Endodermal cell (in vitro differentiated cells): ENCODE data around the gene ANO5. TPM values are rescaled to one million over a fixed set of nuclear protein-coding genes. Genes with fewer than 3 reads are reported as not detected.

Source experiments
- DNase-seq: peaks from one replicate; pipeline ENCODE4 v3.0.0-alpha.2; 2017
- H3K27ac ChIP-seq: 2 replicates; pipeline ENCODE4 v1.5.1; 2013; ENCODE audit warnings: mild to moderate bottlenecking, low read depth, low read length, moderate library complexity
- H3K27me3 ChIP-seq: 2 replicates; pipeline ENCODE4 v1.6.1; 2013; ENCODE audit warnings: mild to moderate bottlenecking, low read length, moderate library complexity; ENCODE audit not compliant: insufficient read depth, control insufficient read depth, poor library complexity, severe bottlenecking
- H3K36me3 ChIP-seq: 2 replicates; pipeline ENCODE4 v1.7.0; 2013; ENCODE audit warnings: mild to moderate bottlenecking, low read length, moderate library complexity; ENCODE audit not compliant: control insufficient read depth, insufficient read depth
- H3K4me1 ChIP-seq: one replicate; pipeline ENCODE4 v1.7.0; 2013; ENCODE audit warnings: low read length; ENCODE audit not compliant: control insufficient read depth, insufficient read depth
- H3K4me3 ChIP-seq: 2 replicates; pipeline ENCODE4 v1.5.1; 2013; ENCODE audit warnings: mild to moderate bottlenecking, low read length, moderate library complexity
- H3K9ac ChIP-seq: 2 replicates; pipeline ENCODE4 v1.6.1; 2013; ENCODE audit warnings: mild to moderate bottlenecking, low read length, moderate library complexity; ENCODE audit not compliant: poor library complexity, severe bottlenecking; ENCODE audit errors: extremely low read depth
- H3K9me3 ChIP-seq: 2 replicates; pipeline ENCODE4 v1.6.1; 2013; ENCODE audit warnings: mild to moderate bottlenecking, low read length, moderate library complexity; ENCODE audit not compliant: control insufficient read depth
- H3K27ac Mint-ChIP-seq: 2 replicates; pipeline ENCODE4 v1.8.0; 2020; ENCODE audit warnings: mixed read lengths
- H3K27me3 Mint-ChIP-seq: 2 replicates; pipeline ENCODE4 v1.8.0; 2021; ENCODE audit warnings: mild to moderate bottlenecking, mixed read lengths; ENCODE audit not compliant: insufficient read depth
- H3K36me3 Mint-ChIP-seq: 2 replicates; pipeline ENCODE4 v1.8.0; 2020; ENCODE audit warnings: low read depth, mixed read lengths
- H3K4me1 Mint-ChIP-seq: 2 replicates; pipeline ENCODE4 v1.8.0; 2020; ENCODE audit warnings: mixed read lengths
- H3K4me3 Mint-ChIP-seq: 2 replicates; pipeline ENCODE4 v1.8.0; 2020; ENCODE audit warnings: mild to moderate bottlenecking, moderate library complexity, mixed read lengths
- H3K9me3 Mint-ChIP-seq: 2 replicates; pipeline ENCODE4 v1.8.0; 2020; ENCODE audit warnings: mild to moderate bottlenecking, mixed read lengths
- WGBS, 2 experiments: methylation state at CpG; one replicate each; pipeline versions ENCODE4 v1.1.5 to v1.1.7; 2013; ENCODE audit warnings: missing lambda C conversion rate in 2 of 2, mixed read lengths in 1 of 2; ENCODE audit not compliant: insufficient coverage in 1 of 2, insufficient read length in 1 of 2; 5-methylcytosine and 5-hydroxymethylcytosine counted together
- total RNA-seq, 2 donors: library from RNA; stranded (reverse); fragmentation: NEBNext Ultra II Directional in 1 of 2; extraction: Animal tissue kit (Norgen Biotek cat#: 25700) in 1 of 2; gene quantifications; 2 replicates in 1 of 2; 3 replicates in 1 of 2; pipeline ENCODE4 v1.2.1, GENCODE V29; 2021
- TF ChIP-seq, protein P1 (sequence below): fragments of 200-600 bp; sonication (generic); conservative IDR thresholded peaks from 2 replicates; pipeline ENCODE4 v1.5.0; 2021; ENCODE audit warnings: antibody characterized with exemption, mild to moderate bottlenecking

Gene ANO5
- total RNA-seq, 2 donors from 2014 or later = 6.2 to 8.9 TPM

GRCh38 chr11:22199243-22199642, 6.4 kb downstream of the ANO5 start:
- no peaks in the 10 kb centered on the region for H3K9me3 Mint-ChIP-seq
- Histone ChIP-seq H3K9ac (no peak overlapping the region), H3K4me3 (no peak overlapping the region), H3K27me3 (no peaks in the 10 kb centered on the region), H3K9me3 (no peaks in the 10 kb centered on the region), H3K36me3 (no peaks in the 10 kb centered on the region), H3K27ac (no peak overlapping the region), H3K4me1 (no peaks in the 10 kb centered on the region)
- DNase-seq = no peak
- H3K4me1 Mint-ChIP-seq = peaks cover 5% of the 10 kb centered on the region
- peaks cover 4% of the 10 kb centered on the region for H3K27me3 Mint-ChIP-seq
- no peak overlapping the region for H3K4me3 Mint-ChIP-seq
- H3K27ac Mint-ChIP-seq = no peak overlapping the region
- TF ChIP-seq, protein P1, sequence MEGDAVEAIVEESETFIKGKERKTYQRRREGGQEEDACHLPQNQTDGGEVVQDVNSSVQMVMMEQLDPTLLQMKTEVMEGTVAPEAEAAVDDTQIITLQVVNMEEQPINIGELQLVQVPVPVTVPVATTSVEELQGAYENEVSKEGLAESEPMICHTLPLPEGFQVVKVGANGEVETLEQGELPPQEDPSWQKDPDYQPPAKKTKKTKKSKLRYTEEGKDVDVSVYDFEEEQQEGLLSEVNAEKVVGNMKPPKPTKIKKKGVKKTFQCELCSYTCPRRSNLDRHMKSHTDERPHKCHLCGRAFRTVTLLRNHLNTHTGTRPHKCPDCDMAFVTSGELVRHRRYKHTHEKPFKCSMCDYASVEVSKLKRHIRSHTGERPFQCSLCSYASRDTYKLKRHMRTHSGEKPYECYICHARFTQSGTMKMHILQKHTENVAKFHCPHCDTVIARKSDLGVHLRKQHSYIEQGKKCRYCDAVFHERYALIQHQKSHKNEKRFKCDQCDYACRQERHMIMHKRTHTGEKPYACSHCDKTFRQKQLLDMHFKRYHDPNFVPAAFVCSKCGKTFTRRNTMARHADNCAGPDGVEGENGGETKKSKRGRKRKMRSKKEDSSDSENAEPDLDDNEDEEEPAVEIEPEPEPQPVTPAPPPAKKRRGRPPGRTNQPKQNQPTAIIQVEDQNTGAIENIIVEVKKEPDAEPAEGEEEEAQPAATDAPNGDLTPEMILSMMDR = no peak
- H3K36me3 Mint-ChIP-seq = no peaks in the 10 kb centered on the region

DNA sequence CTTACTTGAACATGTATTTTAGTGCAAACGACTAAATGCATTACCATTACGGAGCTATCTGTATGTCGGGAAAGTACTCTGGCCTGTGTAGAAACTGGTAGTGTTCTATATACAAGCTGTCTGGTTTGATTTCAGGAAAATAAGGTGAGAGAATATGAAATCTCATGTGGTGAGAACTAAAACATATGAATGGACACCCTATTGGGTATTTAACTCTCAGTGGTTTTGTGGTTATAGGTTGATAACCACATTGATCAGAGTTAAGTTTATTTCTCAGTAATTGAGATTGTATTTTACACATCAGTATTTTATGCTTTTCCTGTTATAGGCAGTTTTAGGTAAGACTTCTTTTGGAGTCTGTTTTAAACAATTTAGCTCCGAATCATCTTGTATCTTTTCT, 10.4 kb downstream of the ANO5 start:
- Histone ChIP-seq H3K4me3 (no peak overlapping the region), H3K4me1 (no peaks in the 10 kb centered on the region), H3K9ac (no peak overlapping the region), H3K9me3 (no peaks in the 10 kb centered on the region), H3K27ac (no peak overlapping the region), H3K27me3 (no peaks in the 10 kb centered on the region), H3K36me3 (no peaks in the 10 kb centered on the region)
- Mint-ChIP-seq H3K4me1 (no peaks in the 10 kb centered on the region), H3K4me3 (no peak overlapping the region), H3K27ac (no peak overlapping the region), H3K27me3 (no peaks in the 10 kb centered on the region), H3K36me3 (no peaks in the 10 kb centered on the region), H3K9me3 (no peaks in the 10 kb centered on the region)
- DNase-seq = no peak
- 86% methylated on average over 4 of the region's 4 CpGs; no CpG with 5 or more reads in 1 of the 2 experiments for WGBS, 2 experiments
- TF ChIP-seq, protein P1 = no peak

DNA sequence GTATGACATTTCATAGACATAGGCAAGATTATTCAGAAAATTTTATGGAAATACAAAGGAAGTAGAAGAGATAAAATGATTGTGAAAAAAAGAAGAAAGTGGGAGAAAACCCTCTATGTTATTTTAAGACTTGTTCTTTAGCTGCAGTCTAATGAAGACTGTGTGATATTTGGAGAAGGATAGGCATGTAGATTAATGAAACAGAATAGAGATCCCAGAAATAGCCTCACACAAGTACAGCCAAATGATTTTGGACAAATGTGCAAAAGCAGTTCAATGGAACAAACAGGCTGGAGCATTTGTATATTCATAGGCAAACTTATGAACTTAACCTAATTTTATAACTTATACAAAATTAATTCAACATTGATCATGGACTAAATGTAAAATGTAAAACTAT, 14.3 kb downstream of the ANO5 start:
- no peaks in the 10 kb centered on the region for H3K9me3 Mint-ChIP-seq
- H3K27me3 Mint-ChIP-seq = no peaks in the 10 kb centered on the region
- TF ChIP-seq, protein P1 = no peak
- no peak overlapping the region for H3K4me3 Mint-ChIP-seq
- Histone ChIP-seq H3K4me3 (no peak overlapping the region), H3K36me3 (no peaks in the 10 kb centered on the region), H3K9ac (no peak overlapping the region), H3K27me3 (no peaks in the 10 kb centered on the region), H3K27ac (no peak overlapping the region), H3K9me3 (no peaks in the 10 kb centered on the region), H3K4me1 (no peaks in the 10 kb centered on the region)
- H3K27ac Mint-ChIP-seq = no peak overlapping the region
- no peaks in the 10 kb centered on the region for H3K4me1 Mint-ChIP-seq
- DNase-seq = no peak
- H3K36me3 Mint-ChIP-seq = no peaks in the 10 kb centered on the region
